HG02763 (cell line): ENCODE measurements around the gene SMLR1.

ENCODE experiments used
- ATAC-seq: cut with Tn5 transposase; IDR thresholded peaks from one replicate; pipeline ENCODE4 v1.9.1; 2021; ENCODE audit warnings: mild to moderate bottlenecking, moderate library complexity; ENCODE audit not compliant: unreplicated experiment

SMLR1 gene

DNA sequence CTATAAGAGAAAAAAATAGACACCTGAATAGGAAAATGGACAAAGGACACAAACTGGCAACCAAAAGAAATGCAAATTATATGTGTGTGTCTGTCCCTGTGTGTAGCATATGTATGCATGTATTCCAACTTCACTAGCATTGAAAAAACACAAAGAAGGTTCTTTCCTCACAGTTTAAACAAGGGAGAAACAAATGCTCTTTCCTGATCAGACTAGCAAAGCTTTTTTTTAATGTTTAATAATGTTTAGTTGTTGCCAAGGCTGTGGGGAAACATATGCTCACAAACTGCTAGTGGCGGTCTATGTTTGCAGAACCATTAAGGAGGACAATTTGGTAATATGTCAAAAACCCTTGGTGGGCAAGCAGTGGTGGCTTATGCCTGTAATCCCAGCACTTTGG is 22.4 kb downstream of the SMLR1 start:
- no peak for ATAC-seq

DNA sequence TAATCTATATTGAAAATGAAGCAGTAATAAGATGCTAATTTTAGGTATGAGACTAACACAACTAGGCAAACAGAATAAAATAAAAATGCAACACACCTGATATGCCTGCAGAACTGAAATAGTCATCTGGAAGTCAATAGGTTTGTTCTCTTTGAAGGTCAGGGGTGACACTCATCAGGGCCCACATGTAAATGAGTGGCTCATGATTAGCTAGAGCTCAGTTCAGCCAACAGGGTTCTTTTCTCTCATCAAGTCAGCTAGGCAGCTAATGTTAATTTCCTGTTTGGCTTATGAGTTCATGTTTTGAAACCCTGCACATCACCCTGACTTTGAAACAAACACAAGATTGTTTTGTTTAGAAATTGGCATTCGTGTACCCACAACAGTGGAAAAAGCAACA is 23.8 kb downstream of the SMLR1 start:
- ATAC-seq: no peak

DNA sequence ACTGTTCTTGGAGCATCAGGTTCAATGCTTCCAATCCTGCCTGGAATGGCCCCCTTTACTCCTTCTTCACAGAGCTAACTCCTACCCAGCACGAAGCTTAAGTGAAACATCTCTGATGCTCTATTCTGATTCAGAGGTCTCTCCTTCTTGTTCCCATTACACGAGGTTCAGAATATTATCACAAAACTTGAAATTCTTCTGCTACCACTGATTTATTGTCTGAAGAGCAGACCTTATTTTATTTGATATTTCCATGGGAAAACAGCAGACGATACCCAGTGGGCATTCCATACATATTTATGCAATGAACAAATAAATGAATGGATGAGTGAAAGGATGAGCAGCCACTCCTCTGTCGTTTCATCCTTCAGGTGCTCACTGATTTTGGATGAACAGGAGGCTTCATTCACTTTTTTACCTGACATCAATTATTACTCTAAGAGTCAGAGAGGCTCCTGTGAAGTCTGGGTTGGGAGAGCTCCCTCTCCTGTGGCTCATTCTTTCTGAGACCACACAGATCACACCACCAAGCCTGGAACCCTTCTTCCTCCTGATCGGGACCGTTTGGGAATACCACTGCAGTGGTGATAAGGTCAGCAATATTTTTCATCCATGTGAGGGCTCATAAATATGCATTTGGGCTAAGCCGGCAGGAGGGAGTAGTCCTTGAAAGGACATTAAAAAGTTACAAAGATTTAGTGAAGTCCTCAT is 25.8 kb downstream of the SMLR1 start:
- no peak for ATAC-seq

DNA sequence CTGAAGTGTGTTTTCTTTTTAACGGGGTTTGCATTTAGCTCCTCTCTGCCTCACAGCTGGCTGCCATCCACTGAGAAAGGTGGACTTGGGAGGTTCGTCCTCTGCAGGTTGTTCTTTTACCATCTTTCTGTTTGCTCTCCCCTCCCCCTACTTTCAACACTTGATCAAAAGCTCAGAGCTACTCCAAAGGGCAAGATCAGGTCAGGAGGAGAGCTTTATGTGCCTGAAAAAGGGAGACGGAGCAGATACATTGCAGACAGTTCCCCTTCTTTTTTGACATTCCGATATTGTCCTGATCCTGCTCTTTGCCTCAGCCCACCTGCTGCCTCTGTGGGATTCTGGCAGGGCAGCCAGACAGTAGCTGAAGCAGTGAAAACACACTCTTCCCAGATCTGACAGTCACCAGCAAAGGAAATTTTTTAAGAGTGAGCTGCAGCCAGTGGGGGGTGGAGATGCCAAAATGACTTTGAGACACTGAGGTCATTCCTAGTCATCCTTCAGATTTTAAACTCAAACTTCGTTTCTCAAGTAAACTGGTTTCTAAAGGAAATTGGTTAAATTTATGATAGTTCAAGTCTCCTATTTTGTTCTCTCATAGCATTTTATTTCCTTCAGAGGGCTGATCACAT is 26.5 kb downstream of the SMLR1 start:
- ATAC-seq: no peak

DNA sequence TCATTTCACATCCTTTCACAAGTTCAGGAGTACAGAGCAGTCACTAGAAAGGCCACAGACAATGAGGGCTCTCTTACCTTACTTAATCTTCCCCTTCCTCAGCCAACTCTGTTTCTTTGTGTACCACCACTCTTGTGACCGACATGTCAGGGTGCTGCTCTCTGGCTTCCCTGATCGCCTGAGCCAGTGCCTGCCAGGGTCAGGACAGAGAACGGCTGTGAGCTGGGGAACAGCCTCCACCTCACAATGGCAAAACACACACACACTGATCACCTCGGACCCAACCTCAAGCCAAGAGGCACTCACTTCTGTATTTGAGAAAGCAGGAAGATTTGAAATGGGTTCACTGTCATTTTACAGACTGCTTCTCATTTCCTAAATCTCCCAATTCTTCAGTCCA is 30.8 kb downstream of the SMLR1 start:
- ATAC-seq: no peak

DNA sequence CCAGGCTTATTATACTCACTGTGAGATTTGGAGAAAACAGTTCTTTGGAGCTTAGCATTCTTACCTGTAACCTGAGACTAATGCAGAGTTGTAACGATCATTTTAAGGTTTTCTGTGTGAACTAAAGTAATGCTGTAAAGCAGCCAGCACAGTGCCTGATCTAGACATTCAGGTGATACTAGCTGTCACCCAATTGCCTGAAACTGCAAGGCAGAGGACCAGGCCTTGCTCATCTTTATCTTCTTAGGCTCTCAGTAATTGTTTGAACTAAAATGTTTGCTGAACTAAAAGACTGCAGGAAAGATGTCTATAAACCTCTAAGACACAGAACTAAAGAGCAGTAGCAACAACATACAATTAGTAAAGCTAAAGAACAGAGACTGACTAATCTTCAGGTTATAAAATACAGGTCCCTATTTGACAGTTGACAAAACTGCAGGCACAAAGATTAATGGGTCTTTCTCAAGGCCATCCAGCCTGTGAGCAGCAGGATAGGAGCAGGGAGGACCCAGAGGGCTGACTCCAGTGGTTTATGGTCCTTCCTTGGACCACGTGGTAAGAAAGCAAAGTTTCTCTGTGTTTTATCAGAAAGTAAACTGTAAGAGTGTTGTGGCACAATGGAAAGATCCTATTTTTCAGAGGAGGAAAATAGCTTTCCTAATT is 31.4 kb downstream of the SMLR1 start:
- ATAC-seq: no peak

DNA sequence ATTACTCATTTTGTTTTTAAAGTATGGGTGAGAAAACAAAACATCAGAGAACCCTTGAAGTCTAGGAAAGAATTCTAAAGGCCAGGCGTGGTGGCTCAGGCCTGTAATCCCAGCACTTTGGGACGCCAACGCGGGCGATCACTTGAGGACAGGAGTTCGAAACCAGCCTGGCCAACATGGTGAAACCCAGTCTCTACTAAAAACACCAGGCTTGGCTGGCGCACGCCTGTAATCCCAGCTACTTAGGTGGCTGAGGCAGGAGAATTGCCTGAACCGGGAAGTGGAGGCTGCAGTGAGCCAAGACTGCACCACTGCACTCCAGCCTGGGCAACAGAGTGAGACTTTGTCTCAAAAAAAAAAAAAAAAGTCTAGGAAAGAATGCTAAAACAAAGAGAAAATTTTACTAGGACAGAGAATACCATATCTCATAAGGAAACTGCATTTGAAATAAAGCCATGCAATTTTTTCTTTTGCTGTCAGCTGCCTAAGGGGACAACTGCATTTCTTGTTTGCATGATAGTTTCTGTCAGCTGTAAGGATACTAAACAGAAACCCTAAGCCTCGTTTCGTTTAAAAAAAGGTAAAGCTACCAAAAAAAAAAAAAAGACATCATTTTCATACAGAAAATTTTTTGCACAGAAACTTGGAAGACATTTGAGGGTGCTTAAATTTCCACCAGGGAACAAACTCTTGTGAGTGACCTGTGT is 32.1 kb downstream of the SMLR1 start:
- ATAC-seq: no peak

DNA sequence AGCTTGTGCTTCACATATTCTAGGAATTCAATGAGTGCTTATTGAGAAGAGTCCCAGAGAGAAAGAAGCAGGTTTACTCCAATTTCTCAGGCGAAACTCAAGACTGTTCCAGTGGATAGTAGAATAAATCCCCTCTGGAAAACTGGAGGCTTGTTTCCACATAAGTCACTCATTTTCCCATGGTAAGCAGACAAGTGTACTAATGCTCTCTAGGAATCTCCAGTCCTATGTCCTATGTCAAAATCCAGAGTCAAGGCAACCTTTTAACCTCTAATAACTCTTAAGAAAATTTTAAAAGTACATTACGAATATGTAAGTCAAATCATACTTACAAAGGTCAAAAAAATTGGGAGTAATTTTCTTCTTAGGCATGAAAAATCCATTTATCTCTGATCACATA is 35.2 kb downstream of the SMLR1 start:
- no peak for ATAC-seq

DNA sequence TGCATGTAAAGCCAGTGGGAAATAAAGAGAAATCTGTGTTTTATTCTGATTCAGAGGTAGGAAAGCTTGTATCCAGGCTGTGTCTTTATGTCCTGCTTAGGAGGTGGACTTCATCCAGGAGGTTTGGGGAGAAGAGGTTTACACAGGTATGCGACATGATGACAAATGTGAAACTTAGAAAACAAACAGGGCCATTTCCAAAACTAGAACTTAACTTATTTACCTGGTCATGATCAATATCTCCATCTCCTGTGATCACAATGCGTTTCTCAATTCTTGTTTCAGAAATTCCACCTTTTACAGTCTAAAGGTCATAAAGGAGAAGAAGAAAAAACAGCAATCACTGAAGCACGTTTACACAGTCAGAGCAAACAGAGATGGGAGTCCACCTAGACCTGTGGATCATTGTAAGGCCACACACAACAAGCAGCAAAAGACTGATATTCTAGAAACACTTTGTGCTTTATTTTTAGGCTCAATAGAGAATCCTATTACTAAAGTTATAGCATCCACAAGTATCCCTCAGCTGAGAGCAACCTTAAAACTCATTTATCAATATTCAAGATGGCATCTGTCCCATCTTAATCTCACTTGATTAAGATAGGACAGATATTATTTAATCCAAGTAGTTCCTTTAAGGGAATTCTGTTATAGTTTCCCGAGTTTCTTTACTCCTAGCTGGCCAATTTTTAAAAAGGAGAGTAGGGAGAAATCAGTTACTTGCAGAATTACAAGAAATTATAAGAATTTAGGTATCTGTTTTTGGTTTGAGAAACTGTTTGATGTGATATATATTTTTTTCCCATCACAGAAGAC is 36.4 kb downstream of the SMLR1 start:
- no peak for ATAC-seq

DNA sequence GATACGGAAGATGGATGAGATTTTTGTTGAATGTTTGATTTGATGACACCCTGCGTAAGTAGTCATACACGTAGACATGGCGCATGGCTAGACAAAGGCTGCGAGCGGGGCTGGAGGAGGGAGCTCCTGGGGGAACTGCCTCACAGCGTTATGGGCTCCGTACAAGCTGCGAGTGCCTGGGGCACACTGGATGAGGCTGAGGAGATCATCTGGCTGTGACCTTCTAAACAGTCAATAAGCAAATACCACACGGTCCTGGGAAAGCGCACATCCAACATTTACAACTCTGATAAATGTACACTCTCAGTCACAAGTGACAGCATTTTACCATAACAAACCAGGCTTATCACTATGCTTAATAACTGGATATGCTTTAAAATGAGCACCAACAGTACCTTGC is 37.1 kb downstream of the SMLR1 start:
- ATAC-seq: no peak

DNA sequence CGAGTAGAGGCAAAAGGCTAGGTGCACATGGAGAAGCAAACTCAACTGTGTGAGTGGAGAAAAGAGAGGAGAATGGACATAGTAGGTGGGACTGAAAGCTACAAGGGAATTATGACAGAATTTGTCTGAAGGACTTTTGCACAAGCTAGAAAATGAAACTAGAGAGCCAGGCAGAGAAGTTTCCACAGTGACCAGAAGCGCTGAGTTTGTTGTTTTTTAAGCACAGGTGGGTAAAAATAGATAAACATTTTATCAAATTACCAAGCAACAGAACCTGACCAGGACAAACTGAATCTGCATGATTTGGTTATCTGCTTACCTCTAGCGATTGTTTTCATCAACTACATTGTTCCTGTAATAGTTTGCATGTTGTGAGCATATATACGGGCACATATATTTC is 38.6 kb downstream of the SMLR1 start:
- no peak for ATAC-seq

DNA sequence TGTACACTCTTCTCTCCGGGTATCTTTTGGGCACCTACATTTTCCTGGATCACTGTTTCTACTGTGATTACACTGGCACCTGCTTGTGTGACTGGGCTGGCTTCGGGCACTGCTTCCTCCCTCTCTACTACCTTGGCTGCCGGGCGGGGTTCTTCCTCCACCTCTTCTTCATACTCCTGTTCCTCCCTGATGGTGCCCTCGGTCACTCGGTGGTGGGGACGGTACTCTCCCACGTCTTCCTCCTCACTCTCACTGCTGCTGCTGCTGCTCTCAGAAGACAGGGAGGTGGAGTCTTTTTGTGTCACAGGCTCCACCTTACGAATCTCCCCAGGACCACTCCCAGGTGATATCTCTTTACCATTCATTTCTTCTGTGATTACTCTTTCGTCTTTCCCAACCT is 42.5 kb downstream of the SMLR1 start:
- no peak for ATAC-seq

DNA sequence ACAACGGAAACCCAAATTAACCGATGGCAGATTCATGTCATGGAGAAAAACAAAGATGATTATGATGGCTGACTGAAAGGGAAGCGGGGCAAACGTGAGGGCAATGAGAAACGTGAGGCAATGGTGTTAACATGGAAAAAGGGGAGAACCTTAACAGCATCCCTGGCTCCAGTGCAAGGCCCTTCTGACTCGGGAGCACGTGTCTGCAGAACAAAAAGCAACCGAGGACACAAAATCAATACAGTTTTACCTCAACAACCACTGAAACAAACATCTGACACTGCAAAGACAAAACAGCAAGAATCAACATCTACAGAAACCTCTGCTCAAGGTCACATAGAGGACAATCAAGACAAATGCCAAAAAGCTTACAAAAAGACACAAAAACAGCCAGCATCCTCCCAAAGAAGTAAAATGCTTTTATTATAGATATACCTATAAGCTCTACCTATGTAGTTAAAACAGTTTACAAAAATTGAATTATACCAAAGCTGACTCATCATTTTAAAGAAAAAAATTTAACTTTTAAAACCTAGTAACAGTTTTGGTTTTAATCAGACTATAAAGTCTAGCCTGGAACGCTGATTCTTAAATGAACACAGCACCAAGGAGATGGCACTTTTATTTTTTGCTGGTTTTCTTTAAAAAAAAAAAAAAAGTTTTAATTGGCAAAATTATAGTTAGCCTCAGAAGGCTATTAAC is 43.1 kb downstream of the SMLR1 start:
- ATAC-seq: no peak

DNA sequence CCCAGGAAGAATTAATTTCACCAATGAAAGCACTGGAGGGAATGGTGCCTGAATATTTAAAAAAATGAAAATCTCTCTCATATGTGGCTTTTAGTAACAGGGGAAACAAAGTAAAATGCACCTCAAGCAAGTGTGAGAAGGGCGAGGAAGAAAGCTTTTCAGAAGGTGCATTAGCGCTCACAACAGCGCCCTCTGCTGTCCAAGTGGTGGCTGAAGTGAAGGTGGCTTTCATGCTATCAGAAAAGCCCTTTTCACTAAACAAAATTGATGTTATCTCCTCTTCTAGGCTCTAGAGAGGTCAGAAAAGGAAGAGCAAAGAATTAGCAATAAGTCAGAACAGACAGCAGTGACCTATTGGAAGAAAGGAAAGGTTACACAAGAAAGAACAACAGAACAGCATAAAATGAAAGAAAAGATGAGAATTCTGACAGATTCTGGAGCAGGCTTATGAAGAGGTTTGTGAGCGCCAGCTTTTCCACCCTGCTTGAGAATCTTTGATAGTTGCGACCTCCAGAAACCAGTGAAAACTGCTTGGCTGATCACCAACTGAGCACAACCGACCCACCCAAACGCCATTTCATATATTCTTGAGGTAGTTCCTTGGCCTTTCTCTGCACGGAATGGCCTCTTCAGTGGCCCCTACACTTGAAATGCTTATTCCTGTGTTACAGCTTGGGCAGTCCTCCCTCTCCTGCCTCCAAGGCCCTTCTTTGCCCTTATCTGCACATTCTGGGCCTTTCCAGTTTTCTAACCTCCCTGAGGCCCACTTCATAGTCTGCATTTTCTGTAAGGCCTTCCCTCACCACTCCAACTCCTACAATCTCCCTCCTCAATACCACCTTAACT is 45.3 kb downstream of the SMLR1 start:
- ATAC-seq: no peak

DNA sequence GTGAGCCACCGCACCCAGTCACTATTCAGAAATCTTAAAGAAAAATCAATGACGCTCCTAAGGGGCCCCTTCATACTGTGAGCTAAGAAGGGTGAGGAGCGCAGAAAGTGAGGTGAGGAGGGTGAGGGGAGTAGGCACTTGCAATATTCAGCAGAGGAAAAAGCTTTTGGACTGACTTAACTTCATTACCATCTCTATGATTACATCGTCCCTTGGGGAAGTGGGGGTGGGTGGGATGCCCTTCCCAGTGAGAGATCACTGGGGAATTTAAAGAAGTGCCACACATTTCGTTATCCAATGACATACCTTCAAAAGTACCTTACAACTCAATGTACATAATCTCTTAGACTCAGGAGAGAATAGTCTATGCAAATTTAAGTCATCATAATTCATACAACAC is 46.5 kb downstream of the SMLR1 start:
- ATAC-seq: no peak

DNA sequence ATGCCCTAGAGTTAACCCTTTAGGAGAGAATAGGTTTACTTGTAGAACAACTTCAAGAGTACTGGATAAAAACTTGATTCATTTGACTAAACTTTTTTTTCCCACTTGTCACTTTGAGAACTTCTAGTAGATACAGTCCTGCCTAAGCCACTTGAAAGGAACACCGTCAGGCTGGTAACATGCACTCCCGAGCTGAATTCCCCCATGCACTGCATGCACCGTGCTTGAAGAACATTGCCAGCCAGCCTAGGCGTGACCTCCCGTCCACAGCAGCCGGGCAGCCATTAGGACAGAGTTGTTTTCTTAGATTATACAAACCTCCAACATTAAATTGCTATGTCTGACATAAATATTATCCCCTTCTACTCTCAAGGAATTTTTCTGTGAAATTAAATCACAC is 52.6 kb downstream of the SMLR1 start:
- ATAC-seq: no peak

DNA sequence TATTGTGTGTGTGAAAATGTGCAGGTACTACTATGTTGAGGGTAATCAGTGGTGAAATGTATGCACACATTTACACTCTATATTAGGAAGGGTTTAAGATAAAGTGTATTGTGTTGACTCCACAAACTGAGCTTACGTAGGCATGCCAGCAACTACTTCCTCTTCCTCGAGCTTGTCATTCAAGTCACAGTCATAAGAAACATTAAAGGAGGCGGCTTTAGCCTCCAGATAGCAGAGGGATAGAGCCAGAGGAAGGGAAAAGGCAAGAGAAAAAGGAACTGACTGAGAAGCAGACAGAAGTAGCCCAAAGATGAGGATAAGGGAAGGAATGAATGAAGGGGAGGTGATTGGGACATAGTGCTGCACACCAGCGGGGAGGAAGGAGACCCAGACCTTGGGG is 55.2 kb downstream of the SMLR1 start:
- no peak for ATAC-seq

DNA sequence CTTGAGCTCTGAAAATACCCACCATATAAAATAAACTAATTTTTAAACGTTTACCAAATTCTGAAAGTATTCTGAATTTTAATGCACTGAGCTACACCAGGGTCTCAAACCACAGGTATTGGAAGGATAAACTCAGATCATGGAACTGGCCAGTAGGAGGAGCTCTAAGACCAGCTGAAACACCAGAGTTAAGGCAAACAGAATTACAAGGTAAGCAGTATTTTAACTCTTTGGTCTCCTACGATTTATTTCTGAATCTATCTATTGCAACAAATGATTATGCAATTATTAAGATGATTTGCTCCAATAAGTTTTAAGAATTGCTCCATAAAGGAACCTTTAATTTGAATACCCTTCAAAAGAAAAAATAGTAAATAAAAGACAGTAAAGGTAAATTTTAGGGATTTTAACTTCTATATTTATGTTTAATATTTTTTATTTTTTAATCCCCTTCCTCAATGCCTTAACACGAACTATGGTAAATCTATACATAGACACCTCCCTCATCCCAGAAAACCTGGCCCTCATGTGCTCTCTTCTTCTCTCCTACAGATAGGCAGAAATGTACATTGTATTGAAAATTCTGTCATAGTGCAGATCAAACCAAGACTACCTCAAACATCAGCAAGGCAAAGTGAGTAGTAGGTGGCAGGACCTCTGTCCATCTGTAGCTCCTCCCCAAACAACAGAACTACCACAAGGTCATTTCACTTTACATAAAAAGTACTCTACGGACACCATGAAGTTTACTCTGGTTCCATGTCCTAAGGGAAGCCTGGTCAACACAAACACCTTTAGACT is 58.4 kb downstream of the SMLR1 start:
- peak; percentile 88 for ATAC-seq
